OCI-LY3 (cell line): ENCODE data around the gene TMEM132D.
"Not testable (repeated sequence)": the region's sequence is repeated elsewhere in the genome, so short reads cannot be mapped to it uniquely, and the experiment has no call there.

Source experiments
- EZH2phosphoT487 ChIP-seq: fragments of 200-600 bp; shearing (Covaris generic); IDR thresholded peaks from 2 replicates; pipeline ENCODE4 v1.6.1; 2018; ENCODE audit warnings: antibody characterized with exemption, mixed run types, low read depth
- TF ChIP-seq, protein P1 (sequence below): fragments of 200-600, 300-600 bp; sonication (generic); IDR thresholded peaks from 2 replicates; pipeline ENCODE4 v1.5.1; 2014; ENCODE audit warnings: antibody characterized with exemption, low read length, low read depth

DNA sequence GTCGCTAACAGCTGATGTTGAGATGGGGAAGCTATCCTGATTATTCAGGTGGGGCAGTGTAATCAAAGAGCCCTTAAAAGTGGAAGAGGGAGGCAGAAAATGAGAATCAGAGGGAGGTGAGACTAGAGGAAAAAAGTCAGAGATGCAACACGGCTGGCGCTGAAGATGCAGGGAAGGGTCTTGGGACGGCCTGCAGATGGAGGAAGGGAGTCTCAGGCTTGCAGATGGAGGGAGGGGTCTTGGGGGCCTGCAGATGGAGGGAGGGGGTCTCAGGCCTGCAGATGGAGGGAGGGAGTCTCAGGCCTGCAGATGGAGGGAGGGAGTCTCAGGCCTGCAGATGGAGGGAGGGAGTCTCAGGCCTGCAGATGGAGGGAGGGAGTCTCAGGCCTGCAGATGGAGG, 713.9 kb downstream of the TMEM132D start:
- TF ChIP-seq, protein P1, sequence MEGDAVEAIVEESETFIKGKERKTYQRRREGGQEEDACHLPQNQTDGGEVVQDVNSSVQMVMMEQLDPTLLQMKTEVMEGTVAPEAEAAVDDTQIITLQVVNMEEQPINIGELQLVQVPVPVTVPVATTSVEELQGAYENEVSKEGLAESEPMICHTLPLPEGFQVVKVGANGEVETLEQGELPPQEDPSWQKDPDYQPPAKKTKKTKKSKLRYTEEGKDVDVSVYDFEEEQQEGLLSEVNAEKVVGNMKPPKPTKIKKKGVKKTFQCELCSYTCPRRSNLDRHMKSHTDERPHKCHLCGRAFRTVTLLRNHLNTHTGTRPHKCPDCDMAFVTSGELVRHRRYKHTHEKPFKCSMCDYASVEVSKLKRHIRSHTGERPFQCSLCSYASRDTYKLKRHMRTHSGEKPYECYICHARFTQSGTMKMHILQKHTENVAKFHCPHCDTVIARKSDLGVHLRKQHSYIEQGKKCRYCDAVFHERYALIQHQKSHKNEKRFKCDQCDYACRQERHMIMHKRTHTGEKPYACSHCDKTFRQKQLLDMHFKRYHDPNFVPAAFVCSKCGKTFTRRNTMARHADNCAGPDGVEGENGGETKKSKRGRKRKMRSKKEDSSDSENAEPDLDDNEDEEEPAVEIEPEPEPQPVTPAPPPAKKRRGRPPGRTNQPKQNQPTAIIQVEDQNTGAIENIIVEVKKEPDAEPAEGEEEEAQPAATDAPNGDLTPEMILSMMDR, result not testable (repeated sequence)
- TF ChIP-seq EZH2phosphoT487, result not testable (repeated sequence)
